GM19035 (cell line): ENCODE data around the gene RITA1.
"Not testable (repeated sequence)": the region's sequence is repeated elsewhere in the genome, so short reads cannot be mapped to it uniquely, and the experiment has no call there.

Experiments
- ATAC-seq: cut with Tn5 transposase; IDR thresholded peaks from one replicate; pipeline ENCODE4 v1.9.1; 2021; ENCODE audit not compliant: unreplicated experiment

Gene RITA1, protein sequence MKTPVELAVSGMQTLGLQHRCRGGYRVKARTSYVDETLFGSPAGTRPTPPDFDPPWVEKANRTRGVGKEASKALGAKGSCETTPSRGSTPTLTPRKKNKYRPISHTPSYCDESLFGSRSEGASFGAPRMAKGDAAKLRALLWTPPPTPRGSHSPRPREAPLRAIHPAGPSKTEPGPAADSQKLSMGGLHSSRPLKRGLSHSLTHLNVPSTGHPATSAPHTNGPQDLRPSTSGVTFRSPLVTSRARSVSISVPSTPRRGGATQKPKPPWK

DNA sequence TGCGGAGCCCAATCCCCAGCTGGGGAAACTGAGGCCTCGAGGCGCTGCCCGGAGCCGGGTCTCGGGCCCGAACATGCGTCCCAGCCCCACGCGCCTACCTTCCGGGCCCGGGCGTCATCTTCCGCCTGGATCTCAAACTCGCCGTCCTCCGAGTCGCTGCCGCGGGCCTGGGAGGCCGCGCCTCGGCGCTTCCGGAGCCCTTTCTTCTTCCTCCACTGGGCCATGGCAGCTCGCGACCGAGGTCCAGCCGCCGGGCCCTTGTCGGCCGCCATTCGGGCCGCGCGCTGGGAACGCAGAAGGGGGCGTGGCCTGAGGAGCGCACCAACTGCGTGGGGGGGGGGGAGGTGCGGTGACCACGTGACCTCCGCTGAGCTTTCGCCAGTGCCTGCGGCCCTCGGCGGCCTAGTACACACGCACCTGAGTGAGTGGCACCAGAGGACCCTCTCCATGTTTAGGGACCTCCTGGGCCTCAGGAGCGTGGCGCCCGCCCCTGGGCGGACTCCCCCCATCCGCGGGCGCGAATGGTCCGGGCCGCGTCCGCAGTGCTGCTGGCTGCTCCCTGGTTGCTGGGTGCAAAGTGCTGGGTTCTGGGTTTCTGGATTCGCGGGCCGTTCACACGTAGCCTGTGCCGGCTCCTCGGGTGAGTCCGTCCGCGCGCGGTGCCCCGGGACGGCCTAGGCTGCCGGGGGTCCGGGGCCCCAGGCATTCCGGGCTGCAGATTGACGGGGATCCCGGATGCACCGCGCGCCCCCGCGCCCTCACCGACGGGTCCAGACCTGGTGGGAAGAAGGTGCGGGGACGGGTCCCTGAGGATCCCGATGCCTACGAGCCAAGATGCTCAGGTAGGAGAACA is at the start of gene RITA1, which contains the start of gene DDX54:
TSS of gene RITA1 (plus strand) at position 542 of the 853 bp plus-strand sequence. CDS start 1,026 bp downstream, outside the sequence.
TSS of gene DDX54 (minus strand) at position 299 of the 853 bp plus-strand sequence. CDS start at position 272, 27 bp downstream.
- peak; percentile 60 for ATAC-seq

DNA sequence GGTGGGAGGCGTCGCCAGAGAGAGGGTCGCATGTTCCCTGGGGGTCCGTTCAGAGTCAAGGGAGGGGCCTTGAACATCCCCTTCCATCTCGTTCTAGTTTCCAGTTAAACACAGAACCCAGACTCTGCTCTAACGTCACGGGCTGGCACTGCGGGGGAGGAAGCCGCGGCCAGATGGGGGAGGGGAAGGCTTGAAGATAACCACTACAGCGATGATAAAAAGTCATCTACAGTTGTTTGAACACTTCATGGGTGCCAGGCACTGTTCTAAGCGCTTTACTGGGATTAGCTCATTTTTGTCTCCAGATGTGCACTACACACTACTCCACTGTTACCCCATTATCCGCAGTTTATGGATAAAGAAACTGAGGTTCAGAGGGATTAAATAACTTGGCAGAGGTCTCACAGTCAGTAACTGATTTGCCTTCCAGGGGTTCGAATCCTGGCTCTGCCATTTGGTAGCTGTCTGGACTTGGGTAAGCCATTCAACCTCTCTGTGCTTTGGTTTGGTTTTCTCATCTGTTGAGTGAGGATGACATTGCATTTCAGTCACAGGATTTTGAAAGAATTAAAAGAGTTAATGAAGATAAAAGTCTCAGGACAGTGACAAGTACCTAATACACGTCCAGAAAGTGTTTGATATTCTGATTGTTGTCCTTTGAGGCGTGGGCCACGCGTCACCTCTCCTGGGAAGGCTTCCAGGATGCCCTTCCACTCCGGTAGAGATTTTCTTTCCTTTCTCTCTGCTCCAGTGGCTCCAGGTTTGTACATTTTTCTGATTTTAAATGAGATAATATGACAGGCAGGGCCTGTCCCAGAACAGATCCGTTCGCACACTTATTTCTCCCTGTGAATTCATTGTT is 49.2 kb upstream of the RITA1 start:
- ATAC-seq, result no peak

DNA sequence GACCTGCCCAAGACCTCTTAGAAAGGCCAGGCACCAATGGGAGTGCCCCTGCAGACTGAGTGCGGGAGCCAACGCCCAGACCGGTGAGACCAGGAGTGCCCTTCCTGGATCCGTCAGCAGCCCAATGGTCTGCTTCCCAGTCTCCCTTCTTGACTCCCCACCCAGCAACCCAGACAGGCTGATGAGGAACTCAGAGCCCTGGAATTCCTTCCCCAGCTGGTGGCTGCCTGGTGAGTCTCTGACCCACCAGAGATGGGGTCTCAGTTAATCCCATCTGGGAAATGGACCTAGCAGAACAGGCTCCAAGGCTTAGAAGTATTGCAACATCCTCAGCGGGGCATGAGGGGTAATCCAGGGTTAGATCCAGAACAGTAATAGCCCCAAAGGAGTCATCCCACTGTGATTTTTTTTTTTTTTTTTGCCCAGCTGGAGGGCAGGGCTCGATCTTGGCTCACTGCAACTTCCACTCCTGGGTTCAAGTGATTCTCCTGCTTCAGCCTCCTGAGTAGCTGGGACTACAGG is 48.5 kb upstream of the RITA1 start:
- no peak for ATAC-seq

DNA sequence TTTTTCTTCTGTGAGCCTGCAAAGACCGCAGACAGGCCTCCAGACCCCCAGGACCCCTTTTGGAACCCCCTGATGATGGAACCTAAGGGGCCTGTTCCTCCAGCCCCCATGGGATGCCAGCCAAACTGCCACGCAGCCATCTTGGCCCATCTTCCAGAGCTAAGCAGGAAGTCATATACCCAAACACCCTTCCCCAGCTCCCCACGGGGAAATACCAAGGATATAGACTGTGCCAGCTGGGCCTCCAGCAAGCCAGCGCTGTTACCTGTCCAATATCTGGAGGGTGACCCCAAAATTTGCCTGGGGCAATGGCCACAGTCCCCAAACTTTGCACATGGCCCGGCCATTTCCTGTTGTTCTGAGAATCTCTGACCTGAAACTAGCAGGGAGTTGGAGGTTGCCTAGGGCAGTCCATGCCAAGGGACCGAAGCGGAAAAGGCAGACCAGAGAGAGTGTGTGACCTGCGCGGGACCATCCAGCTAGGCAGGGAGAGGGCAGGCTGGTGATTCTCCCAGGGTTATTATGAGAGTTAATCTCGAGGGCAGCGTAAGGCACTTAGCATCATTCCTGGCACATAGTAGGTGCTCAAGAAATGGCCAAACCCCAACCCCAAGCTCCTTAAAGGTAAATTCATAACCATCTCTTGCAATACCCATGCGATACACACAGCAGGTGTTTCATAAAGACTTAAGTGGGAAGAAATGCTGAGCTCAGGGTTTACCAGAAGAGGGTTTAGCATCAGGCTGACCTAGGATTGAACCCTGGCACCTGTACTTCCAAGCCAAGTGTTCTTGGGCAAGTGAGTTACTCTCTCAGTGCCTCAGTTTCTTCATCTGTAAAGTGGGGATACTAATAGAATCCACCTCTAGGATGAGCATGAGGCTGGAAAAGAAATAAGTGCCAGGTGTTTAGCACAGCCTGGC is 47.4 kb upstream of the RITA1 start:
- no peak for ATAC-seq

DNA sequence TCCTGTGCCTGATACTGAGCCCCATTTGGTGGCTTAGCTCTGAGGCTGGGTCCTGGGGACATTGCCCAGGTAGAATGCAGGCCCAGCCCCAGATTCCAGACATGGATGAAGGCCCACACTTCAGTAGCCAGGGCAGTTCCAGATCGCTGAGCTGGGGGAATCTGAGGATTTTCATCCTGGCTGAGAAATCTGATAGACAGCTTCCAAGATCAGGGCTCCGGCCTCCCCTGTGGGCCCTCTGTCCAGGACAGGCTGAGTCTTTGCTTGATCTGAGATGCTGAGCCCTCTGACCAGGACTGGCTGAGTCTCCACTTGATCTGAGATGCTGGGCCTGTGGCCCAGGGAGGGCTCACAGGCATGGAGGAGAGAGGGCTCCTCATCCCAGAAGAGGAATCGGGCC is 46.7 kb upstream of the RITA1 start:
- ATAC-seq, result no peak

DNA sequence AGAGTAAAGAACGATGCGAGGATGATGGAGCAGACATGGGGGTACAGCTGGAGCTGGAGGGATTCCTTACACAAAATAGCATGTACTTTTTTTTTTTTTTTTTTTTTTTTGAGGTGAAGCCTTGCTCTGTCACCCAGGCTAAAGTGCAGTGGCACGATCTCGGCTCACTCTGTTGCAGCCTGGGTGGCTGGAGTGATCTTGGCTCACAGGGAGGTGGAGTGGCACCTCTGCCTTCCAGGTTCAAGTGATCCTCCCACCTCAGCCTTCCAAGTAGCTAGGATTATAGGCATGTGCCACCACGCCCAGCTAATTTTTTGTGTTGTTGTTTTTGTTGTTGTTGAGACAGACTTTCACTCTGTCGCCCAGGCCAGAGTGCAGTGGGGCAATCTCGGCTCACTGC is 44.8 kb upstream of the RITA1 start:
- ATAC-seq, result no peak

DNA sequence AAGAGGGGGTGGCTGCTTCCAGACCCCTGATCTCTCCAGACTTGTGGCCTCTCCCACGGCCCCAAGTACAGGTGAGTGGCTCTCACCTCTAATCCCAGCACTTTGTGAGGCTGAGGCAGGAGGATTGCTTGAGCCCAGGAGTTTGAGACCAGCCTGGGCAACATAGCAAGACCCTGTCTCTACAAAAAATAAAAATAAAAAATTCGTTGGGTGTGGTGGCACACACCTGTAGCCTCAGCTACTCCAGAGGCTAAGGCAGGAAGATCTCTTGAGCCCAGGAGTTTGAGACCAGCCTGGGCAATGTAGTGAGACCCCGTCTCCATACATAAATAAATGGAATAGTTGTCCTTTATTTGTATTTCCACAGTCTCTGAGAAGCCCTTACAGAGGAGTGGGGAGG is 43.8 kb upstream of the RITA1 start:
- ATAC-seq, result not testable (repeated sequence)

DNA sequence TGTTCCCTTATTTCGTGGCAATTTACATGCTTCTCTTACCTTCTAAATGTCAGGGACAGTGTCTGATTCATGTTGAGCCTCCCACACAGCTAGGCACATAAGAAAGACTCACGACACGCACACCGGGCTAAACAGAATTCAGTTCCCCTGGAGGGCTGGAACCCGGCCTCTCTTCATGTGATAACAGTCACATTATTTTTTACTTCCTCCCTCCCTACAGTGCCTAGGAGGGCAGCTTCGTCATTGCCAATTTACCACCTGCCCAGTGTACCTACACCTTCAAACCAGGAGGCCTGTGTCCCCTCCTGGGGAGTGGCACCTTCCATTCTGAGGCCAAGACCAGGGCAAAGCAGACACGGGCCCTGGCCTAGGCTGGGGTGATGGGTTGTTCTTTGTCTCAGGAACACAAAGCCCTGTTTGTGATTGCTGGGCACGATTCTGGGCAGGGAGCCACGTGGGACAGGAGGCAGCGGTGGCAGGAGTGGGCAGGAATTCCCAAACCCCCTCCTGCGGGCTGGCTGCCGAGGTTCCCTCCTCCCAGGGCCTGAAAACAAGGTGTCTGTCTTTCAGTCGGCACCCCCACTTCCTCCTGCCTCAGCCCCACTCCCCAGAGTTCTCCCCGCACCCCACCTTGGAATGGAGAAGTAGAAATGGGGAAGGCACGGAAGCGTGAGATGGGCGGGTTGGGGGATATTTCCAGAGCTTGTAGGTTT is 43.2 kb upstream of the RITA1 start:
- no peak for ATAC-seq

DNA sequence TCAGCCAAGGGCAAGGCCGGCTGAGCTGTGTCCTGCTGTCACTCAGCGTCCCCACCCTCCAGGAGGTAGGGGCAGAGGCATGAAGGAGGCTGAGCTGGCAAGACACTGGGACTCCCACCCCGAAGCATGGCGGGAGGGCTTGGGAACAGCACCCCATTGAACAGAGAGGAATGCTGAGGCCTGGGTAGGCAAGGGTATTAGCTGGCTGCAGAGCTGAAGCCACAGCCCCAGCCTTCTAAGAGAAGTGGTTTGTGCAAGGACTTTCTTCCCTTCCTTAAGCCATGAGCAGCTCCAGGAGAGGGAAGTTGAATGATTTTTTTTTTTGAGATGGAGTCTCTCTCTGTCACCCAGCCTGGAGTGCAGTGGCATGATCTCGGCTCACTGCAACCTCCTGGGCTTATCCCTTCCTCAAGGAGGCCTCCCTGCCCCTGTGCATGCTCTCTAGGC is 42.6 kb upstream of the RITA1 start:
- ATAC-seq, result no peak

DNA sequence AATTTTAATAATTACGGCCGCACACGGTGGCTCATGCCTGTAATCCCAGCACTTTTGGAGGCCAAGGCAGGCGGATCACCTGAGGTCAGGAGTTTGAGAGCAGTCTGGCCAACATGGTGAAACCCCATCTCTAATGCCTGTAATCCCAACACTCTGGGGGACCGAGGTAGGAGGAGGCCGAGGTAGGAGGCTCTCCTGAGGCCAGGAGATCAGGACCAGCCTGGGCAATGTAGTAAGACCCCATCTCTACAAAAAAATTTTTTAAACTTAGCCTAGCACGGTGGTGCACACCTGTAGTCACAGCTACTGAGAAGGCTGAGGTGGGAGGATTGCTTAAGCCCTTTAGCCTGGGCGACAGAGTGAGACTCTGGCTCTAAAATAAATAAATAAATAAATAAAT is 41.6 kb upstream of the RITA1 start:
- no peak for ATAC-seq

DNA sequence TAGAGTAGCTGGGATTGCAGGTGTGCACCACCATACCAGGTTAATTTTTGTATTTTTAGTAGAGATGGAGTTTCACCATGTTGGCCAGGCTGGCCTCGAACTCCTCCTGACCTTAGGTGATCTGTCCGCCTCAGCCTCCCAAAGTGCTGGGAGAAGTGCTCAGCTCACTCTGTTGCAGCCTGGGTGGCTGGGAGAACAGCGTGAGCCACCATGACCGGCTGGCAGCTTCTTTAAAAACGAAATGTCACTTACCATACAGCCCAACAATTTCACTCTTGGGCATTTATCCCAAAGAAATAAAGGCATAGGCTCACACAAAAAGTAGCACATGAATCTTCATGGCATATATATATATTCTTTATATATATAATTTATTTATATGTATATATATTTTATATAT is 40.7 kb upstream of the RITA1 start:
- no peak for ATAC-seq

DNA sequence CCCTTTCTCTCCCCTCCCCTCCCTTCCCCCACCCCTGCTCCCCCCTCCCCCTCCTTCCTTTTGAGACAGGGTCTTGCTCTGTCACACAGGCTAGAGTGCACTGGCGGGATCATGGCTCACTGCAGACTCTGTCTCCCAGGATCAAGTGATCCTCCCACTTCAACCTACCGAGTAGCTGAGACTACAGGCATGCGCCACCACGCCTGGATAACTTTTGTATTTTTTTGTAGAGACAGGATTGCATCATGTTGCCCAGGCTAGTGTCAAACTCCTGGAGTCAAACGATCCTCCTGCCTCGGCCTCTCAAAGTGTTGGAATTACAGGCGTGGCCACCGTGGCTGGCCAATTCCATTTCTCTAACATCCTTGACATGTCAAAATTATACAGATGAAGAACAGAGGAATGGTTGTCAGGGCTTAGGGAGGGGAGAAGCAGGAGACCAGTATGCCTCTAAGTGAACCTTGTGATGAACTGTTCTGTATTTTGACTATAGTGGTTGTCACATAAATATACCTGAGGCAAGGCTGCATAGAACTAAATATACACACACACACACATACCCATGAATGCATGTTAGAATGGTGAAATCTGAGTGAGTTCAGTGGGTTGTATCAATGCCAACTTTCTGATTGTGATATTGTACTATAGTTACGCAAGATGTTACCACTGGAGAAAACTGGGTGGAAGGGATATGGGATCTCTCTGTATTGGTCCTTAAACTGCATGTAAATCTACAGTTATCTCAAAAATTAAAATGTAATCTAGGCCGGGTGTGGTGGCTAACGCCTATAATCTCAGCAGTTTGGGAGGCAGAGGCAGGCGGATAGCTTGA is 39.6 kb upstream of the RITA1 start:
- no peak for ATAC-seq

DNA sequence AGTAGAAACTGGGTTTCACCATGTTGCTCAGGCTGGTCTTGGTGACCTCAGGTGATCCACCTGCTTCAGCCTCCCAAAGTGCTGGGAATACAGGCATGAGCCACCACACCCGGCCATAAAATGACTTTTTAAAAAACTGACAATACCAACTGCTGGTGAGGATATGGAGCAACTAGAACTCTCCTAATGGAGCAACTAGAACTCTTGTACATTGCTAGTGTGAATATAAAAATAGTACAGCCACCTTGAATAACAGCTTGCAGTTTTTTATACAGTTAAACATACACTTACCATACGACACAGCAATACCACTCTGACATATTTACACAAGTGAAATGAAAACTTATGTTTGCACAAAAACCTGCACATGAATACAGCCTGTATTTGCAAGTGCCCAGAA is 38.5 kb upstream of the RITA1 start:
- no peak for ATAC-seq

DNA sequence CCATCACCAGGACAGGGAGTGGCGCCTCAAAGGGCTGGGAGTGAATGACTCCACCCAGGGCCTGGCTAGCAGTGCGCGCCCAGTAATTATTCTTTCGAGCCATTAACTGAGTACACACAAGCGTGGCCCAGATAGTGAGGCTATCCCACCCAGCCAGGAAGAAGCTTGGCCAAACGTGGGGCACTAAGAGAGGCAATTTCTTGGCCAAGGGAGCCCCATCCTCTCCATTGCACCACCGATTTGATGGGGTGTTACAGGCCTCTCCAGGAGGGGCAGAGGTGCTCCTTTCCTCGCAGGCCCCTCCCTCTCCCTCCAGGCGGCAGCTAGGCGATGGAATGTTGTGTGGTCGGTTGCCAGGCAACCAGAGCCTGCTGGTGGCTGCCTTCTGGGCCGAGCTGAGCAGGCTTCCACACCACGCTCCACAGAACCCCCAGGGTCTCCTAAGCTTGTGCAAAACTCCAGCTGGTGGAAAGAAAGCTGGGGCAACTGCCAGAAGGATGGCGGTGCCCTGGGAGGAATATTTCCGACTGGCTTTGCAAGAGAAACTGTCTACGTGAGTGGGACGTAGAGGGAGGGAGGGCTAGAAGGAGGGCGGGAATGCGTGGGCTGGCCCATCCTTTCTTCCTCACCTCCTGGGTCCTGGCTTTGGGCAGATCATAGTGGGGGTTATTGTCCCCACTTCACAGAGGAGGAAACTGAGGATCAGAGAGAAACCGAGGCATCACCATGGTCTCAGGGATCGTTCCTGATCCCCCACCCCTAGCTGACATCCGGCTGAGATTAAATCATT is 36.0 kb upstream of the RITA1 start, which contains the start of gene CFAP73:
TSS of gene CFAP73 (plus strand) at position 364 of the 790 bp plus-strand sequence. CDS start at position 498, 134 bp downstream.
- ATAC-seq, result no peak

DNA sequence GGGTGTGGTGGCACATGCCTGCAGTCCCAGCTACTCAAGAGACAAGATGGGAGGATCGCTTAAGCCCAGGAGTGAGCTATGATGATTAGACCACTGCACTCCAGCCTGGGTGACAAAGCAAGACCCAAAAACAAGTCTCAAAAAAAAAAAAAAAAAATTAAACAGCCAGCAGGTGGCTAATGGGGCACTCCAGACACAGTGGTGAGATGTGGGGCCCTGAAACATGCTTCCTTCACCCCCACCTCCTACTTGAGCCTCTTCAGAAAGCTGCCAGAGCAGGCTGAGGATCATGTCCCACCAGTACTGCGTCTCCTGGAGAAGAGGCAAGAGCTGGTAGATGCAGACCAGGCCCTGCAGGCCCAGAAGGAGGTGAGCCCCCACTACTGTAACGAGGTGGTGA is 33.9 kb upstream of the RITA1 start:
- no peak for ATAC-seq

DNA sequence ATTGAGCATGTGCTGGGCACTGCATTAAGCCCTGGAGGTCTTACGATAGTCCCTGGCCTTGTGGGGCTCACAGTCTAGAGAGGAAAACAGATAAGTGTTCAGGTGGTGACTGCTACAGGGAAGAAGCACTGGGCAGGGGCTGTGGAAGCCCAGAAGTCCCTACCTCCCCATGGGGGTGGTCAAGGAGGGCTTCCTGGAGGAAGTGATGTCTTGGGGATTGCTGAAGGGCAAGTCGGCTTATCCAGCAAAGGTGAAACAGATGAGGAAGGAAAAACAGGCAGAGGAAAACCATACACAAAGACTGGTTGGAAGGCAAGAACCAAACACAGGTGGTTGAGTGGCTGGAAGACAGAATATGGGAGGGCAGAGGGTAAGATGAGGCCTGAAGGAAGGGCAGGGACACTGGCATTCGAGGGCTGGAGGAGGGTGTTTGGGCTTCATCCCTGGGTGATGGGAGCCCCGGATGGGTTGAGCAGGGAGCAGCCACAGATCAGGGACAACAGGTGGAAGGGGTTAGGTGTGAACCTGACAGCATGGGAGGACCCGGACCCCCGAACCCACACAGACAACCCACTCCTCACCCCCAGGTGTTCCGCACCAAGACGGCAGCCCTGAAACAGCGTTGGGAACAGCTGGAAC is 33.2 kb upstream of the RITA1 start:
- no peak for ATAC-seq
